Esophagus muscularis mucosa (tissue), 4 donors: ENCODE data around the gene ALDH1A2.

Experiments
- CTCF ChIP-seq, 3 experiments: fragments of 200-600 bp in 2 of 3; fragments of 450-650 bp in 1 of 3; sonication (generic) in 2 of 3; IDR thresholded peaks; one replicate each; pipeline ENCODE4 v1.5.1; 2017 to 2019; ENCODE audit warnings: antibody characterized with exemption in 3 of 3, mild to moderate bottlenecking in 2 of 3, moderate library complexity in 1 of 3
- EP300 ChIP-seq: sonication (generic); formaldehyde crosslinking; IDR thresholded peaks from one replicate; pipeline ENCODE4 v1.6.1; 2017; ENCODE audit warnings: antibody characterized with exemption
- POLR2A ChIP-seq: fragments of 450-650 bp; IDR thresholded peaks from one replicate; pipeline ENCODE4 v1.6.1; 2017; ENCODE audit warnings: antibody characterized with exemption, moderate library complexity, mild to moderate bottlenecking, low read depth
- POLR2AphosphoS5 ChIP-seq, 2 donors: sonication (generic); formaldehyde crosslinking; IDR thresholded peaks; one replicate each; pipeline ENCODE4 v1.6.1; 2017; ENCODE audit warnings: antibody characterized with exemption in 2 of 2

GRCh38 chr15:57973534-57973933 is 92.0 kb downstream of the ALDH1A2 start:
- TF ChIP-seq CTCF (IDR thresholded peaks at IDR 0.05) = no peak
- no peak for TF ChIP-seq POLR2AphosphoS5 (IDR thresholded peaks at IDR 0.05)
- no peak for TF ChIP-seq POLR2A
- no peak for TF ChIP-seq EP300
